ENCODE results near the gene ZNF280B. TPM values are rescaled to one million over a fixed set of nuclear protein-coding genes. Genes with fewer than 3 reads are reported as not detected.

ZNF280B gene
- total RNA-seq, 1 experiment from 2014 or later, result 0.66 TPM

DNA sequence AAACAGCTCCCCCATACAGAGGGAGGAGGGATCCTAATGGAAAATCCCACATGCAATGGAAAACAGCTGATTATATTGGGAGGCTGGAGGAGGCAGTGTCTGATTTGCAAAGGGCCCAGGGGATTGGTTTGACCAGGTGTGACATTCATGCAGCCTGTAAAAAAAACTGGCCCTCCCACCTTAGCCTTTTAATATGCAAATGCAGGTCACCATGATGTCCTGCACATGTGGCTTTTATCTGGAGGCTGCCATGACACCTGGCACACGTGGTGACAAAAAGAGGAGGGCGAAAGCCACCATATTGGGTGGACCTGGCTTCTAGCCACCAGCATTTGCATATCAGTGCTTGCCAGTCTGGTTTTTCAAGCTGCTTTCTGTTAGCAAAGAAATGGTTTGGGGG lies 48.5 kb downstream of the ZNF280B start:
- H3K9me2 ChIP-seq (replicated peaks; ENCODE audit: low read length), result no peaks in the 10 kb centered on the region
- 0 out of 2 replicates have a peak, but pooled peaks cover 6% of the 10 kb centered on the region for H3K27me3 ChIP-seq (ENCODE audit: low read length)
- no peaks in the 10 kb centered on the region for H4K20me1 ChIP-seq (ENCODE audit: low read length)
- POLR2A ChIA-PET (ENCODE audit: unreplicated experiment), result no interaction called here
- H2AFZ ChIP-seq (ENCODE audit: low read length), result no peak overlapping the region
- H3K4me2 ChIP-seq (ENCODE audit: low read length), result no peak overlapping the region
- ATAC-seq (no peak), DNase-seq (no peak)
- CTCF ChIA-PET, result no interaction called here
- intact Hi-C loops (cut with micrococcal nuclease), result loop anchor here (5.0 to 10.0 kb wide), 3 partner anchors 117 to 497 kb away; no protein-coding TSS in a partner anchor
- H3K4me3 ChIP-seq (ENCODE audit: low read length), result no peak overlapping the region
- no peaks in the 10 kb centered on the region for H3K79me2 ChIP-seq (ENCODE audit: low read length)
- no peak overlapping the region for H3K9ac ChIP-seq (ENCODE audit: low read length)
- H3K4me1 ChIP-seq (ENCODE audit: insufficient read depth, low read length), result no peaks in the 10 kb centered on the region
- H3F3A ChIP-seq (ENCODE audit: low read length, unreplicated experiment), result no peaks in the 10 kb centered on the region
- no TSS peak for BruUV-seq (replicated peaks)
- H3K9me3 ChIP-seq (ENCODE audit: low read length), result no peaks in the 10 kb centered on the region; the same call in 1 of the 2 replicates
- no peaks in the 10 kb centered on the region for H3K36me3 ChIP-seq (ENCODE audit: low read depth, low read length)
- TF ChIP-seq, protein P1, sequence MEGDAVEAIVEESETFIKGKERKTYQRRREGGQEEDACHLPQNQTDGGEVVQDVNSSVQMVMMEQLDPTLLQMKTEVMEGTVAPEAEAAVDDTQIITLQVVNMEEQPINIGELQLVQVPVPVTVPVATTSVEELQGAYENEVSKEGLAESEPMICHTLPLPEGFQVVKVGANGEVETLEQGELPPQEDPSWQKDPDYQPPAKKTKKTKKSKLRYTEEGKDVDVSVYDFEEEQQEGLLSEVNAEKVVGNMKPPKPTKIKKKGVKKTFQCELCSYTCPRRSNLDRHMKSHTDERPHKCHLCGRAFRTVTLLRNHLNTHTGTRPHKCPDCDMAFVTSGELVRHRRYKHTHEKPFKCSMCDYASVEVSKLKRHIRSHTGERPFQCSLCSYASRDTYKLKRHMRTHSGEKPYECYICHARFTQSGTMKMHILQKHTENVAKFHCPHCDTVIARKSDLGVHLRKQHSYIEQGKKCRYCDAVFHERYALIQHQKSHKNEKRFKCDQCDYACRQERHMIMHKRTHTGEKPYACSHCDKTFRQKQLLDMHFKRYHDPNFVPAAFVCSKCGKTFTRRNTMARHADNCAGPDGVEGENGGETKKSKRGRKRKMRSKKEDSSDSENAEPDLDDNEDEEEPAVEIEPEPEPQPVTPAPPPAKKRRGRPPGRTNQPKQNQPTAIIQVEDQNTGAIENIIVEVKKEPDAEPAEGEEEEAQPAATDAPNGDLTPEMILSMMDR (conservative IDR thresholded peaks at IDR 0.05; ENCODE audit: low read depth, low read length), result no peak
- TF ChIP-seq EZH2phosphoT487 (IDR thresholded peaks at IDR 0.05; ENCODE audit: borderline replicate concordance, low read length), result no peak
- no peak for TF ChIP-seq EZH2 (IDR thresholded peaks at IDR 0.05; ENCODE audit: low read length, unreplicated experiment)
- no peak overlapping the region for H3K27ac ChIP-seq (ENCODE audit: low read length)

DNA sequence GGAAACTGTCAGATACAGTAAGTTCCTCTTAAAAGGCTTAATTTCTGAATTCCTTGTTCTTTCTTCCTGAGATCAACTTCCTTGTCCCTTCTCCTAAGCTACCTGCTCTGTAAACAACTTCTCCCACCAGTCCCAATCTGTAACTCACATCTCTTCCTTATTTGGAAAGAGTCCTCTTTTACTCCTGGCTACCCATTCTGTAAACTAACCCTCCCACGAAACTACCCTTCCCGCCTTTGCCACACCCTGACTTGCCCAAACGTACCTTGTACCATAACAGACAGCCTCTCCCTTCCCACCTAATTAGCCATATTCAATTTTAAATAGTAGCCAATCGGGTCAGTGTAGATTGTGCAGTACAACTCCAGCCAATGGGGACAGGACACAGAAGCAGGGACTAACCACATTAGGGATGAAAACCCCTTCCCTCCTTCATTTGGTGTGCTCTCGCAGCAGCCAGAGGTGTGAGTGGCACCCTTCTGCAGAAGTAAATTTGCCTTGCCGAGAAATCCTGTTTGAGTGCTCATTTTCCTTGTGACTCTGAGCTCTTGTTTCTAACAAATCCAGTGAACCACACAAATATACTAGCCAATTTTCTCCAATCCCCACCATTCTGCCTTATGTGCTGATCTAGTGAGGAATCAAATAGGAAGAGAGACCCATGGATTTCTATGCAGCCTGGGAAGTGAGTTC lies 49.5 kb downstream of the ZNF280B start:
- H3K9ac ChIP-seq (ENCODE audit: low read length), result no peak overlapping the region
- BruUV-seq (replicated peaks), result no TSS peak
- H3K9me3 ChIP-seq (ENCODE audit: low read length), result no peaks in the 10 kb centered on the region; the same call in 1 of the 2 replicates
- H3F3A ChIP-seq (ENCODE audit: low read length, unreplicated experiment), result no peaks in the 10 kb centered on the region
- no peaks in the 10 kb centered on the region for H3K4me1 ChIP-seq (ENCODE audit: insufficient read depth, low read length)
- TF ChIP-seq EZH2phosphoT487 (IDR thresholded peaks at IDR 0.05; ENCODE audit: borderline replicate concordance, low read length), result no peak
- TF ChIP-seq, protein P1 (conservative IDR thresholded peaks at IDR 0.05; ENCODE audit: low read depth, low read length), result no peak
- TF ChIP-seq EZH2 (IDR thresholded peaks at IDR 0.05; ENCODE audit: low read length, unreplicated experiment), result no peak
- H3K4me3 ChIP-seq (ENCODE audit: low read length), result no peak overlapping the region
- ATAC-seq (no peak), DNase-seq (no peak)
- H3K27me3 ChIP-seq (ENCODE audit: low read length), result 0 out of 2 replicates have a peak, but pooled peaks cover 6% of the 10 kb centered on the region
- POLR2A ChIA-PET (ENCODE audit: unreplicated experiment), result no interaction called here
- H3K9me2 ChIP-seq (replicated peaks; ENCODE audit: low read length), result no peaks in the 10 kb centered on the region
- no peaks in the 10 kb centered on the region for H3K79me2 ChIP-seq (ENCODE audit: low read length)
- H3K36me3 ChIP-seq (ENCODE audit: low read depth, low read length), result no peaks in the 10 kb centered on the region
- intact Hi-C loops (cut with micrococcal nuclease), result no loop called here
- CTCF ChIA-PET, result no interaction called here
- H2AFZ ChIP-seq (ENCODE audit: low read length), result no peak overlapping the region
- H4K20me1 ChIP-seq (ENCODE audit: low read length), result no peaks in the 10 kb centered on the region
- H3K4me2 ChIP-seq (ENCODE audit: low read length), result no peak overlapping the region
- no peak overlapping the region for H3K27ac ChIP-seq (ENCODE audit: low read length)

DNA sequence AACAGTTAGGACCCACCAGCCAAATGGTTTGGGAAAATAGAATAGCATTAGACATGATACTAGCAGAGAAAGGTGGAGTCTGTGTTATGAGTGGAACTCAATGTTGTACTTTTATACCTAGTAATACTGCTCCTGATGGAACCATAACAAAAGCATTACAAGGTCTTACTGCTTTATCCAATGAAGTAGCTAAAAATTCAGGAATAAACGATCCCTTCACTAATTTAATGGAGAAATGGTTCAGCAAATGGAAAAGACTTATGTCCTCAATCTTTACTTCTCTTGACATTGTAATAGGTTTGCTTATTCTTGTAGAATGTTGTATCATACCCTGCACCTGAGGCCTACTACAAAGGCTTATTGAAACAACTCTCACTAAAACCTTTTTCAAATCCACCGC lies 50.2 kb downstream of the ZNF280B start:
- no peaks in the 10 kb centered on the region; the same call in 1 of the 2 replicates for H3K9me3 ChIP-seq (ENCODE audit: low read length)
- intact Hi-C loops (cut with micrococcal nuclease), result no loop called here
- H3K27me3 ChIP-seq (ENCODE audit: low read length), result 0 out of 2 replicates have a peak, but pooled peaks cover 6% of the 10 kb centered on the region
- ChIA-PET POLR2A (ENCODE audit: unreplicated experiment) (no interaction called here), CTCF (no interaction called here)
- no peak overlapping the region for H2AFZ ChIP-seq (ENCODE audit: low read length)
- H3K9me2 ChIP-seq (replicated peaks; ENCODE audit: low read length), result no peaks in the 10 kb centered on the region
- H3K79me2 ChIP-seq (ENCODE audit: low read length), result no peaks in the 10 kb centered on the region
- DNase-seq (no peak), ATAC-seq (no peak)
- no peaks in the 10 kb centered on the region for H4K20me1 ChIP-seq (ENCODE audit: low read length)
- no TSS peak for BruUV-seq (replicated peaks)
- no peak overlapping the region for H3K27ac ChIP-seq (ENCODE audit: low read length)
- no peak for TF ChIP-seq EZH2 (IDR thresholded peaks at IDR 0.05; ENCODE audit: low read length, unreplicated experiment)
- no peak overlapping the region for H3K4me2 ChIP-seq (ENCODE audit: low read length)
- H3K4me1 ChIP-seq (ENCODE audit: insufficient read depth, low read length), result no peaks in the 10 kb centered on the region
- H3K9ac ChIP-seq (ENCODE audit: low read length), result no peak overlapping the region
- no peaks in the 10 kb centered on the region for H3F3A ChIP-seq (ENCODE audit: low read length, unreplicated experiment)
- H3K4me3 ChIP-seq (ENCODE audit: low read length), result no peak overlapping the region
- no peaks in the 10 kb centered on the region for H3K36me3 ChIP-seq (ENCODE audit: low read depth, low read length)
